ENCODE measurements around the gene TCL1B.

The TCL1B gene

DNA sequence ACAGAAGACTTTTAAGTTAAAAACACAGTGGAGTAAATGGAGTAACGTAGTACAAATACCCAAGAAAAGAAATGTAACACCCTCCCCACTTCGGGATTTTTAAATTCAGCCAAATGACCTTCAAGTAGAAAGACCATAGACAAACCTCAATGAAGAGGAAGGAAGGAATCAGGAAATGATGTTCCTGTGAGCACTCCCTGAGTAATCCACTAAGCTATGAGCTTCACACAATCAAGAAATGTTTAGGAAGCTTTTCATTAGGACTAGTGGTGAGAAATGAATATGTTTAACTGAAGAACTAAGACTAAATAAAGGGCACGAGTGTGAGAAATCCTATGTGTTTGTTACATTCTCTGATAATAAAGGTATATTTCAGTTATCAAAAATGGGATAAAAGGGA is 17.6 kb downstream of the TCL1B start:
- TF ChIP-seq SIN3A (IDR thresholded peaks at IDR 0.05; ENCODE audit: borderline replicate concordance, insufficient read depth, low read length) (no peak), POLR2AphosphoS5 (IDR thresholded peaks at IDR 0.05; ENCODE audit: low read depth, low read length) (no peak), FOXP2 (optimal IDR thresholded peaks at IDR 0.05; ENCODE audit: borderline replicate concordance, extremely low read depth, extremely low read length, insufficient read depth) (no peak), TAF1 (IDR thresholded peaks at IDR 0.05; ENCODE audit: borderline replicate concordance, insufficient read depth, low read length) (no peak)
- TF ChIP-seq, protein P1, sequence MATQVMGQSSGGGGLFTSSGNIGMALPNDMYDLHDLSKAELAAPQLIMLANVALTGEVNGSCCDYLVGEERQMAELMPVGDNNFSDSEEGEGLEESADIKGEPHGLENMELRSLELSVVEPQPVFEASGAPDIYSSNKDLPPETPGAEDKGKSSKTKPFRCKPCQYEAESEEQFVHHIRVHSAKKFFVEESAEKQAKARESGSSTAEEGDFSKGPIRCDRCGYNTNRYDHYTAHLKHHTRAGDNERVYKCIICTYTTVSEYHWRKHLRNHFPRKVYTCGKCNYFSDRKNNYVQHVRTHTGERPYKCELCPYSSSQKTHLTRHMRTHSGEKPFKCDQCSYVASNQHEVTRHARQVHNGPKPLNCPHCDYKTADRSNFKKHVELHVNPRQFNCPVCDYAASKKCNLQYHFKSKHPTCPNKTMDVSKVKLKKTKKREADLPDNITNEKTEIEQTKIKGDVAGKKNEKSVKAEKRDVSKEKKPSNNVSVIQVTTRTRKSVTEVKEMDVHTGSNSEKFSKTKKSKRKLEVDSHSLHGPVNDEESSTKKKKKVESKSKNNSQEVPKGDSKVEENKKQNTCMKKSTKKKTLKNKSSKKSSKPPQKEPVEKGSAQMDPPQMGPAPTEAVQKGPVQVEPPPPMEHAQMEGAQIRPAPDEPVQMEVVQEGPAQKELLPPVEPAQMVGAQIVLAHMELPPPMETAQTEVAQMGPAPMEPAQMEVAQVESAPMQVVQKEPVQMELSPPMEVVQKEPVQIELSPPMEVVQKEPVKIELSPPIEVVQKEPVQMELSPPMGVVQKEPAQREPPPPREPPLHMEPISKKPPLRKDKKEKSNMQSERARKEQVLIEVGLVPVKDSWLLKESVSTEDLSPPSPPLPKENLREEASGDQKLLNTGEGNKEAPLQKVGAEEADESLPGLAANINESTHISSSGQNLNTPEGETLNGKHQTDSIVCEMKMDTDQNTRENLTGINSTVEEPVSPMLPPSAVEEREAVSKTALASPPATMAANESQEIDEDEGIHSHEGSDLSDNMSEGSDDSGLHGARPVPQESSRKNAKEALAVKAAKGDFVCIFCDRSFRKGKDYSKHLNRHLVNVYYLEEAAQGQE (IDR thresholded peaks at IDR 0.05; ENCODE audit: insufficient read depth in 1 of 2, low read depth in 2 of 2, low read length in 2 of 2) = no peak

GRCh38 chr14:95705518-95705917 is 19.3 kb downstream of the TCL1B start:
- TF ChIP-seq TAF1 (IDR thresholded peaks at IDR 0.05; ENCODE audit: borderline replicate concordance, insufficient read depth, low read length) (no peak), SIN3A (IDR thresholded peaks at IDR 0.05; ENCODE audit: borderline replicate concordance, insufficient read depth, low read length) (no peak), POLR2AphosphoS5 (IDR thresholded peaks at IDR 0.05; ENCODE audit: low read depth, low read length) (no peak), FOXP2 (optimal IDR thresholded peaks at IDR 0.05; ENCODE audit: borderline replicate concordance, extremely low read depth, extremely low read length, insufficient read depth) (no peak)
- TF ChIP-seq, protein P1 (IDR thresholded peaks at IDR 0.05; ENCODE audit: insufficient read depth in 1 of 2, low read depth in 2 of 2, low read length in 2 of 2) = no peak

DNA sequence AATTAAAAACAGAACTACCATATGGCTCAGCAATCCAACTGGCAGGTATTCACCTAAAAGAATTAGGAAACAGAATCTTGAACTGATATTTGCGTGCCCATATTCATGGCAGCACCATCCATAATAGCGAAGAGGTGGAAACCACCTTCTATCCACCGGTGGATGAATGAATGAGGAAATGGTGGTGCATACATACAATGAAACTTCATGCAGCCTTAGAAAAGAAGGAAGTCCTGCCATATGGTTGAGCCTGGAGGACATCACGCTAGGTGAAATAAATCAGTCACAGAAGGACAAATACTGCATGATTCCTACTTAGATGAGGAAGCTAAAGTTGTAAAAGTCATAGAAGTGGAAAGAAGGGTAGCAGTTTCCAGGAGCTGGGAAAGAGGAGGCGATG is 21.1 kb downstream of the TCL1B start:
- no peak for TF ChIP-seq POLR2AphosphoS5 (IDR thresholded peaks at IDR 0.05; ENCODE audit: low read depth, low read length)
- TF ChIP-seq, protein P1 (IDR thresholded peaks at IDR 0.05; ENCODE audit: insufficient read depth in 1 of 2, low read depth in 2 of 2, low read length in 2 of 2) = no peak
- TF ChIP-seq FOXP2 (optimal IDR thresholded peaks at IDR 0.05; ENCODE audit: borderline replicate concordance, extremely low read depth, extremely low read length, insufficient read depth) = no peak
- TF ChIP-seq TAF1 (IDR thresholded peaks at IDR 0.05; ENCODE audit: borderline replicate concordance, insufficient read depth, low read length) = no peak
- no peak for TF ChIP-seq SIN3A (IDR thresholded peaks at IDR 0.05; ENCODE audit: borderline replicate concordance, insufficient read depth, low read length)

DNA sequence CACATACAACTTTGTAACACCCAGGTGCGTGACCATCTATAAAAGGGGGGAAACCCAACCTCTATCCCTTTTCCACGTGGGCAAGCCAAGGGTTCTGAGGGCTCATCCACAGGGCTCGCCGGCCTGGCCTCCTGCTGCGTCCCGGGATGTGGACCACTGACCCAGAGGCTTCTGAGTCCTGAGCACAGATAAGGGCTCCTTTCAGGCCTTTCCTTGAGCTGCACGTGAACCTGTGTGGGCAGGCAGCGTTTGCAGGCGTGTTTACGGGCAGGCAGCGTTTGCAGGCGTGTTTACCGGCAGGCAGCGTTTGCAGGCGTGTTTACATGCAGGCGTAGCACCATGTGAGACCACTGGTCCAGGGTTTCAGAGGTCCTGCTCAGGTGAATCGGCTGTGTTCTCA is 23.9 kb downstream of the TCL1B start:
- TF ChIP-seq TAF1 (IDR thresholded peaks at IDR 0.05; ENCODE audit: borderline replicate concordance, insufficient read depth, low read length) (no peak), SIN3A (IDR thresholded peaks at IDR 0.05; ENCODE audit: borderline replicate concordance, insufficient read depth, low read length) (no peak), FOXP2 (optimal IDR thresholded peaks at IDR 0.05; ENCODE audit: borderline replicate concordance, extremely low read depth, extremely low read length, insufficient read depth) (no peak)

DNA sequence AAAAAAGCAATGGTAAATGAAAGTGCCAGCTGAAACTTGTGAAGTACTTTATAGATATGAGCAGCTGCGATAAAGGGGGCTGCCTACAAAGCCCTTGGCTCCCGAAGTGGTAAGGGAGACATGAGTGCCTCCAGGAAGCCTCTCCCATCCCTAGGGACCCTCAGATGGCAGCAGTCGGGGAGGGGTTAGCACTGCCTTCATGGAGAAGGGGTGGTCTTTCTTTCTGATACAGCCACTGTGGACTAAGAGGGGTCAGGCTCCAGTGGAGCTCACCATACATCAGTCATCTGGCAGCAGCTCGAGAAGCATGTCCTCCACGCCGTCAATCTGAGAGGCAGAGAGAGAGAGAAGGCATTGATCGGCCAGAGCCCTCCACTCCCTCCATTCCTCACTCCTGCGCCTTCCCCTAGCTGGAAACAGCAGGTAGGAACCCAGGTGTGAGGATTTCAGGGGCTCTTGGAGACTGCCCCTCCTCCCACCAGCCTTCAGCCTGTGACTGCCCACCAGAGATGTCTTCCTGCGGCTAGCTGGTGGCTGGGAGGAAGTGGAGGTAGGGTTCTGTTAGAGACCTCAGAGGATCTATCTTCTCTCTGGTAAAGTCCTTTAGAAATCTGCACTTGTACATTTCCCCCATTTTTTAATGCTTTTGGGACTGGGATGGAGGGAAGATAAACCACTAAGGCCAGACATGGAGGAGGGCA is 25.4 kb downstream of the TCL1B start:
- TF ChIP-seq, protein P1 (IDR thresholded peaks at IDR 0.05; ENCODE audit: insufficient read depth in 1 of 2, low read depth in 2 of 2, low read length in 2 of 2) = no peak
- TF ChIP-seq SIN3A (IDR thresholded peaks at IDR 0.05; ENCODE audit: borderline replicate concordance, insufficient read depth, low read length) = no peak
- TF ChIP-seq FOXP2 (optimal IDR thresholded peaks at IDR 0.05; ENCODE audit: borderline replicate concordance, extremely low read depth, extremely low read length, insufficient read depth) = no peak
- TF ChIP-seq TAF1 (IDR thresholded peaks at IDR 0.05; ENCODE audit: borderline replicate concordance, insufficient read depth, low read length) = no peak
- no peak for TF ChIP-seq POLR2AphosphoS5 (IDR thresholded peaks at IDR 0.05; ENCODE audit: low read depth, low read length)
